Frontal cortex (tissue), 4 donors: ENCODE measurements around the gene COL17A1. TPM values are rescaled to one million over a fixed set of nuclear protein-coding genes. Genes with fewer than 3 reads are reported as not detected.
A peak's percentile ranks its signal among the peaks of the same experiment; 100 is the strongest.

Source experiments
- DNase-seq, 2 donors: peaks; one replicate each; pipeline ENCODE4 v3.0.0; 2012; ENCODE audit warnings: low spot score in 2 of 2
- FAIRE-seq: peaks from 2 replicates; lab custom pipeline; 2012; peaks lifted over from hg19 to GRCh38; lab: Jason Lieb, UNC
- total RNA-seq: library from RNA; depleted of rRNA; stranded (reverse); fragments of >200 nt; gene quantifications from one replicate; pipeline ENCODE4 v1.2.3, GENCODE V29; 2014
- donor health status: control.
- donor health status: control.
- donor health status: control.

COL17A1 gene
- total RNA-seq, 1 donor from 2014 or later, result under 0.01 TPM

- DNase-seq, result no peak
- no peak for FAIRE-seq
Measured at GRCh38 chr10:104056619-104057273, 28.9 kb downstream of the COL17A1 start.

GRCh38 chr10:104054430-104054829, 31.2 kb downstream of the COL17A1 start:
- FAIRE-seq (no peak), DNase-seq (no peak)

GRCh38 chr10:104053201-104053600, 32.5 kb downstream of the COL17A1 start:
- FAIRE-seq, result no peak
- no peak for DNase-seq

GRCh38 chr10:104052431-104052830, 33.2 kb downstream of the COL17A1 start:
- DNase-seq (no peak), FAIRE-seq (no peak)

- FAIRE-seq, result no peak
- DNase-seq, result no peak
Measured at GRCh38 chr10:104049504-104050250, 36.0 kb downstream of the COL17A1 start.

- FAIRE-seq (no peak), DNase-seq (no peak)
Measured at GRCh38 chr10:104046651-104047050, 39.0 kb downstream of the COL17A1 start.

- DNase-seq (peak; percentile 56 to 74), FAIRE-seq (no peak)
Measured at GRCh38 chr10:104045151-104046089, 40.3 kb downstream of the COL17A1 start.

GRCh38 chr10:104043854-104044253, 41.8 kb downstream of the COL17A1 start:
- DNase-seq, result no peak
- no peak for FAIRE-seq

GRCh38 chr10:104043185-104043830, 42.4 kb downstream of the COL17A1 start:
- FAIRE-seq, result no peak

GRCh38 chr10:104041891-104042535, 43.7 kb downstream of the COL17A1 start:
- DNase-seq (no peak), FAIRE-seq (no peak)

More at GRCh38 chr10:104043185-104043830, 42.4 kb downstream of the COL17A1 start:
- DNase-seq, result no peak

- FAIRE-seq, result no peak
- DNase-seq, result no peak
Measured at GRCh38 chr10:104040862-104041789, 44.6 kb downstream of the COL17A1 start.

- FAIRE-seq (no peak), DNase-seq (no peak)
Measured at GRCh38 chr10:104040382-104040781, 45.3 kb downstream of the COL17A1 start.

GRCh38 chr10:104038958-104039752, 46.5 kb downstream of the COL17A1 start:
- DNase-seq (no peak), FAIRE-seq (no peak)

- FAIRE-seq (no peak), DNase-seq (no peak)
Measured at GRCh38 chr10:104038537-104038936, 47.1 kb downstream of the COL17A1 start.

GRCh38 chr10:104037261-104037951, 48.3 kb downstream of the COL17A1 start:
- FAIRE-seq, result no peak
- no peak for DNase-seq

- DNase-seq, result no peak
- FAIRE-seq, result no peak
Measured at GRCh38 chr10:104036518-104037260, 49.0 kb downstream of the COL17A1 start.
